Skeletal muscle tissue (tissue), 4 donors: ENCODE results near the gene ADGRL2. TPM values are rescaled to one million over a fixed set of nuclear protein-coding genes. Genes with fewer than 3 reads are reported as not detected.

Source experiments
- H3K27ac ChIP-seq: one replicate; pipeline ENCODE4 v1.7.0; 2013; ENCODE audit warnings: mild to moderate bottlenecking, low read depth, low read length, inconsistent platforms
- H3K27me3 ChIP-seq, 3 donors: one replicate each; pipeline ENCODE4 v1.7.0; 2013; ENCODE audit warnings: low read length in 3 of 3; ENCODE audit not compliant: control insufficient read depth in 3 of 3, insufficient read depth in 3 of 3
- H3K36me3 ChIP-seq, 3 donors: one replicate each; pipeline ENCODE4 v1.7.0; 2013; ENCODE audit warnings: low read length in 3 of 3; ENCODE audit not compliant: control insufficient read depth in 3 of 3, insufficient read depth in 3 of 3
- H3K4me1 ChIP-seq, 3 donors: one replicate each; pipeline ENCODE4 v1.7.0; 2013; ENCODE audit warnings: low read length in 3 of 3, mild to moderate bottlenecking in 3 of 3; ENCODE audit not compliant: control insufficient read depth in 3 of 3, insufficient read depth in 3 of 3
- H3K4me3 ChIP-seq, 3 donors: one replicate each; pipeline ENCODE4 v1.7.0; 2013; ENCODE audit warnings: low read length in 3 of 3
- H3K9ac ChIP-seq, 3 donors: one replicate each; pipeline ENCODE4 v1.7.0; 2013; ENCODE audit warnings: low read length in 3 of 3, mild to moderate bottlenecking in 3 of 3, moderate library complexity in 2 of 3, low read depth in 1 of 3
- H3K9me3 ChIP-seq, 3 donors: one replicate each; pipeline ENCODE4 v1.7.0; 2013; ENCODE audit warnings: low read length in 3 of 3; ENCODE audit not compliant: control insufficient read depth in 3 of 3
- total RNA-seq: library from RNA; depleted of rRNA; stranded (reverse); fragments of >200 nt; gene quantifications from one replicate; pipeline ENCODE4 v1.2.3, GENCODE V29; 2014
- donor health status: Osteomylitis.

ADGRL2 gene
- total RNA-seq, 1 donor from 2014 or later, result 93.4 TPM

- Histone ChIP-seq H3K9ac (no peak overlapping the region), H3K36me3 (no peaks in the 10 kb centered on the region), H3K27me3 (no peaks in the 10 kb centered on the region), H3K9me3 (no peaks in the 10 kb centered on the region), H3K4me3 (no peak overlapping the region), H3K4me1 (no peaks in the 10 kb centered on the region), H3K27ac (no peak overlapping the region)
These were observed 43.7 kb downstream of the ADGRL2 start for GRCh38 chr1:81844477-81844876.

GRCh38 chr1:81846630-81847029 is 45.9 kb downstream of the ADGRL2 start:
- Histone ChIP-seq H3K27me3 (no peaks in the 10 kb centered on the region), H3K4me3 (no peak overlapping the region), H3K4me1 (no peaks in the 10 kb centered on the region), H3K9me3 (no peaks in the 10 kb centered on the region), H3K27ac (no peak overlapping the region), H3K36me3 (no peaks in the 10 kb centered on the region), H3K9ac (no peak overlapping the region)

GRCh38 chr1:81847063-81847462 is 46.3 kb downstream of the ADGRL2 start:
- Histone ChIP-seq H3K4me1 (no peaks in the 10 kb centered on the region), H3K27ac (no peak overlapping the region), H3K9ac (no peak overlapping the region), H3K36me3 (no peaks in the 10 kb centered on the region), H3K9me3 (no peaks in the 10 kb centered on the region), H3K27me3 (no peaks in the 10 kb centered on the region), H3K4me3 (no peak overlapping the region)

- no peaks in the 10 kb centered on the region for H3K27me3 ChIP-seq
- H3K36me3 ChIP-seq, result no peaks in the 10 kb centered on the region
- no peak overlapping the region for H3K9ac ChIP-seq
These were observed 48.3 kb downstream of the ADGRL2 start for GRCh38 chr1:81848880-81849682.

GRCh38 chr1:81850031-81850430 is 49.3 kb downstream of the ADGRL2 start:
- Histone ChIP-seq H3K9ac (no peak overlapping the region), H3K9me3 (no peaks in the 10 kb centered on the region), H3K4me3 (no peak overlapping the region), H3K36me3 (no peaks in the 10 kb centered on the region), H3K27ac (no peak overlapping the region), H3K4me1 (no peaks in the 10 kb centered on the region), H3K27me3 (no peaks in the 10 kb centered on the region)

More at GRCh38 chr1:81848880-81849682, 48.3 kb downstream of the ADGRL2 start:
- no peaks in the 10 kb centered on the region for H3K9me3 ChIP-seq
- H3K4me1 ChIP-seq, result no peaks in the 10 kb centered on the region
- no peak overlapping the region for H3K27ac ChIP-seq
- no peak overlapping the region for H3K4me3 ChIP-seq

GRCh38 chr1:81850495-81850894 is 49.8 kb downstream of the ADGRL2 start:
- no peak overlapping the region for H3K4me3 ChIP-seq
- no peak overlapping the region for H3K9ac ChIP-seq
- H3K4me1 ChIP-seq, result no peaks in the 10 kb centered on the region
- H3K27me3 ChIP-seq, result no peaks in the 10 kb centered on the region
- H3K9me3 ChIP-seq, result no peaks in the 10 kb centered on the region
- no peaks in the 10 kb centered on the region for H3K36me3 ChIP-seq
- no peak overlapping the region for H3K27ac ChIP-seq

- no peaks in the 10 kb centered on the region for H3K36me3 ChIP-seq
- H3K4me3 ChIP-seq, result no peak overlapping the region
- H3K27me3 ChIP-seq, result no peaks in the 10 kb centered on the region
- no peak overlapping the region for H3K9ac ChIP-seq
- H3K9me3 ChIP-seq, result no peaks in the 10 kb centered on the region
- H3K27ac ChIP-seq, result no peak overlapping the region
- peaks cover 0 to 3% (median 0%) of the 10 kb centered on the region in 3 donors for H3K4me1 ChIP-seq
These were observed 50.5 kb downstream of the ADGRL2 start for GRCh38 chr1:81851217-81851616.

GRCh38 chr1:81852961-81853360 is 52.2 kb downstream of the ADGRL2 start:
- H3K9ac ChIP-seq, result no peak overlapping the region
- H3K27me3 ChIP-seq, result no peaks in the 10 kb centered on the region
- H3K4me3 ChIP-seq, result no peak overlapping the region
- no peak overlapping the region for H3K27ac ChIP-seq
- no peaks in the 10 kb centered on the region for H3K9me3 ChIP-seq
- H3K36me3 ChIP-seq, result no peaks in the 10 kb centered on the region
- peaks cover 0 to 3% (median 0%) of the 10 kb centered on the region in 3 donors for H3K4me1 ChIP-seq

GRCh38 chr1:81867235-81867634 is 66.5 kb downstream of the ADGRL2 start:
- Histone ChIP-seq H3K27me3 (no peaks in the 10 kb centered on the region), H3K4me3 (no peak overlapping the region), H3K27ac (no peak overlapping the region), H3K4me1 (no peaks in the 10 kb centered on the region), H3K9me3 (no peaks in the 10 kb centered on the region), H3K9ac (no peak overlapping the region), H3K36me3 (no peaks in the 10 kb centered on the region)

GRCh38 chr1:81869307-81869706 is 68.6 kb downstream of the ADGRL2 start:
- H3K9me3 ChIP-seq, result no peaks in the 10 kb centered on the region
- H3K9ac ChIP-seq, result no peak overlapping the region
- H3K36me3 ChIP-seq, result no peaks in the 10 kb centered on the region
- no peaks in the 10 kb centered on the region for H3K27me3 ChIP-seq
- no peak overlapping the region for H3K27ac ChIP-seq
- no peak overlapping the region for H3K4me3 ChIP-seq
- no peaks in the 10 kb centered on the region for H3K4me1 ChIP-seq
